Measurements from ENCODE around the gene HMCN2. TPM values are rescaled to one million over a fixed set of nuclear protein-coding genes. Genes with fewer than 3 reads are reported as not detected.

HMCN2 gene
- total RNA-seq, 2 experiments from 2014 or later = not detected

DNA sequence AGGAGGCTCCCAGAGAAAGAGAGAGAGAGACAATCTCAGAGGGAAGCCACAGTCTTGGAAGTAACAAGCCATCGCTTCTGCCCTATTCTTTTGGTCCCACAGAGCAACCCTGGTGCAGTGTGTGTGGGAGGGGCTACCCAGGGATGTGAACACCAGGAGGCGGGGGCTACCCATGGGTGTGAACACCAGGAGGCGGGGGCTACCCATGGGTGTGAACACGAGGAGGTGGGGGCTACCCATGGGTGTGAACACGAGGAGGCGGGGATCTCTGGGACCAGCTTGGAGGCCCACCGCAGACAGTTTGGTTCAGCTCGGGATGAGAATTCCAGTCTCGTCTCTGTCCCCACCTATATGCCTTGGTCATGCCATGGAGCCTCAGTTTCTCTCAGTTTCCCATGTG lies 44.9 kb downstream of the HMCN2 start:
- Histone ChIP-seq H3K4me3 (ENCODE audit: low read depth, low read length, poor library complexity, severe bottlenecking) (no peak overlapping the region), H2AFZ (ENCODE audit: low read length) (no peak overlapping the region), H3K9me2 (ENCODE audit: insufficient read depth, low read length) (no peaks in the 10 kb centered on the region), H3K27ac (ENCODE audit: low read depth, low read length, poor library complexity, severe bottlenecking) (no peak overlapping the region), H3K4me2 (ENCODE audit: low read length) (no peak overlapping the region), H4K20me1 (ENCODE audit: insufficient read depth, low read length) (no peaks in the 10 kb centered on the region), H3K9me3 (ENCODE audit: low read length) (no peaks in the 10 kb centered on the region), H3K36me3 (ENCODE audit: insufficient read depth, low read length) (no peaks in the 10 kb centered on the region), H3K4me1 (ENCODE audit: insufficient read depth, low read length, poor library complexity, severe bottlenecking) (no peaks in the 10 kb centered on the region), H3K79me2 (ENCODE audit: insufficient read depth, low read depth, low read length) (no peaks in the 10 kb centered on the region)
- no TSS peak for BruUV-seq (replicated peaks)
- CTCF ChIA-PET (ENCODE audit: unreplicated experiment) = no interaction called here
- DNase-seq (ENCODE audit: low spot score) = no peak
- TF ChIP-seq, protein P1, sequence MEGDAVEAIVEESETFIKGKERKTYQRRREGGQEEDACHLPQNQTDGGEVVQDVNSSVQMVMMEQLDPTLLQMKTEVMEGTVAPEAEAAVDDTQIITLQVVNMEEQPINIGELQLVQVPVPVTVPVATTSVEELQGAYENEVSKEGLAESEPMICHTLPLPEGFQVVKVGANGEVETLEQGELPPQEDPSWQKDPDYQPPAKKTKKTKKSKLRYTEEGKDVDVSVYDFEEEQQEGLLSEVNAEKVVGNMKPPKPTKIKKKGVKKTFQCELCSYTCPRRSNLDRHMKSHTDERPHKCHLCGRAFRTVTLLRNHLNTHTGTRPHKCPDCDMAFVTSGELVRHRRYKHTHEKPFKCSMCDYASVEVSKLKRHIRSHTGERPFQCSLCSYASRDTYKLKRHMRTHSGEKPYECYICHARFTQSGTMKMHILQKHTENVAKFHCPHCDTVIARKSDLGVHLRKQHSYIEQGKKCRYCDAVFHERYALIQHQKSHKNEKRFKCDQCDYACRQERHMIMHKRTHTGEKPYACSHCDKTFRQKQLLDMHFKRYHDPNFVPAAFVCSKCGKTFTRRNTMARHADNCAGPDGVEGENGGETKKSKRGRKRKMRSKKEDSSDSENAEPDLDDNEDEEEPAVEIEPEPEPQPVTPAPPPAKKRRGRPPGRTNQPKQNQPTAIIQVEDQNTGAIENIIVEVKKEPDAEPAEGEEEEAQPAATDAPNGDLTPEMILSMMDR (conservative IDR thresholded peaks at IDR 0.05; ENCODE audit: low read length) = no peak
- no peak for TF ChIP-seq EZH2phosphoT487 (IDR thresholded peaks at IDR 0.05; ENCODE audit: borderline replicate concordance, low read depth, low read length)
- intact Hi-C loops (cut with micrococcal nuclease; ENCODE audit: unreplicated experiment) = no loop called here
- POLR2A ChIA-PET = no interaction called here

DNA sequence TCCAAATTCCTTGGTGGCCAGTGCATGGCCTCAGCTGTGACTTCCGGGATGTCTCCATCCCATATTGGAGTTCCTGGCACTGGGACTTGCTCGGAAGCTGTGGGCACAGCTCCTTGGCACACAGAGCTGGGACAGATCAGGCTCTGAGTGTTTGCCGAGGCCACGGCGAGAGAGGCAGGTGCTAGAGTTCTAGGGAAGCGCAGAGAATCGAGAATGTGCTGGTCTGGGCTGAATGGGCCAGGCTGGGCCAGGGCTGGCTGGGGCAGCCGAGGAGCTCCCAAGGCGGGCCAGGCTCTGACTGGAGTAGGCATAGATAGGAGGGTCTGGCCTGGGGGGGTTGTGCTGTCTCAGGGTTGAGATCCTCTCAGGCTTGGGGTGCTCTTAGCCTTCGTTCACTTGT lies 45.4 kb downstream of the HMCN2 start:
- ChIA-PET POLR2A (no interaction called here), CTCF (ENCODE audit: unreplicated experiment) (no interaction called here)
- intact Hi-C loops (cut with micrococcal nuclease; ENCODE audit: unreplicated experiment) = no loop called here

DNA sequence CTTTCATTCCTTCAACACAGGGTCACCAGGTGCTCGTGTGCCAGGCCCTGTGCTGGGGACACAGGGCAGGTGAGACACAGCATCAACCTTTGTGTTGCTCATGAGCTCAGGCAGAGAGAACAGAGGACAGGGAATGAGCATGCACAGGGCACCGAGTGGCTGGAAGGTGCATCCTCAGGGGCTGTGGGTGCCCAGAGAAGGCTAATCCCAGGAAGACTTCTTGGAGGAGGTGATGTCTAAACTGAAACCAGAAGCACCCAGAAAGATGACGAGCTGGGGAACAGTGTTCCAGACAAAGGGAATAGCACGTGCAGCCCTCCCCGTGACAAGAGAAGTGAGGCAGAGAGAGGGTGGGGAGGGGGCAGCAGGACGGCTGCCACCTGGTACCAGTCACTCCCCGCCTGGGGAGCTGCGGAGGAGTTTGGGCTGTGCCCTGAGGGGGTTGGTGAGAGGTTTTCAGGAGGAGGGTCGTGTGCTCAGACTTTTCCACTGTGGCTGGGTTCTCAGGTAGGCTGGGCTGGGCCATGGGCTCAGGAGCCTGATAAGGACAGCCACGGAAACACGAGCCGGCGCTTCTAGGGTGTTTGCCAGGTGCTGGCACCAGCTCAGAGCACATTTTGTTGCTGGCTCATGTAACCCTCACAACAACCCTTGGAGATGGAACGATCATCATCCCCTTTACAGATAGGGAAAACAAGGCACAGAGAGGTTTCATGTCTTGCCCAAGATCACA lies 46.0 kb downstream of the HMCN2 start:
- Histone ChIP-seq H4K20me1 (ENCODE audit: insufficient read depth, low read length) (no peaks in the 10 kb centered on the region), H3K4me1 (ENCODE audit: insufficient read depth, low read length, poor library complexity, severe bottlenecking) (no peaks in the 10 kb centered on the region), H3K9me3 (ENCODE audit: low read length) (no peaks in the 10 kb centered on the region), H3K79me2 (ENCODE audit: insufficient read depth, low read depth, low read length) (no peaks in the 10 kb centered on the region), H3K4me2 (ENCODE audit: low read length) (no peak overlapping the region), H3K4me3 (ENCODE audit: low read depth, low read length, poor library complexity, severe bottlenecking) (no peak overlapping the region), H2AFZ (ENCODE audit: low read length) (no peak overlapping the region), H3K27ac (ENCODE audit: low read depth, low read length, poor library complexity, severe bottlenecking) (no peak overlapping the region), H3K9me2 (ENCODE audit: insufficient read depth, low read length) (no peaks in the 10 kb centered on the region), H3K36me3 (ENCODE audit: insufficient read depth, low read length) (no peaks in the 10 kb centered on the region)
- no TSS peak for BruUV-seq (replicated peaks)
- TF ChIP-seq, protein P1 (conservative IDR thresholded peaks at IDR 0.05; ENCODE audit: low read length) = no peak
- no peak for TF ChIP-seq EZH2phosphoT487 (IDR thresholded peaks at IDR 0.05; ENCODE audit: borderline replicate concordance, low read depth, low read length)
- ChIA-PET CTCF (ENCODE audit: unreplicated experiment) (no interaction called here), POLR2A (no interaction called here)
- no peak for DNase-seq (ENCODE audit: low spot score)
- intact Hi-C loops (cut with micrococcal nuclease; ENCODE audit: unreplicated experiment) = no loop called here

More for the DNA sequence above, 45.4 kb downstream of the HMCN2 start:
- Histone ChIP-seq H3K4me1 (ENCODE audit: insufficient read depth, low read length, poor library complexity, severe bottlenecking) (no peaks in the 10 kb centered on the region), H3K4me2 (ENCODE audit: low read length) (no peak overlapping the region), H3K4me3 (ENCODE audit: low read depth, low read length, poor library complexity, severe bottlenecking) (no peak overlapping the region), H3K36me3 (ENCODE audit: insufficient read depth, low read length) (no peaks in the 10 kb centered on the region), H4K20me1 (ENCODE audit: insufficient read depth, low read length) (no peaks in the 10 kb centered on the region), H3K79me2 (ENCODE audit: insufficient read depth, low read depth, low read length) (no peaks in the 10 kb centered on the region), H3K9me3 (ENCODE audit: low read length) (no peaks in the 10 kb centered on the region), H2AFZ (ENCODE audit: low read length) (no peak overlapping the region), H3K27ac (ENCODE audit: low read depth, low read length, poor library complexity, severe bottlenecking) (no peak overlapping the region), H3K9me2 (ENCODE audit: insufficient read depth, low read length) (no peaks in the 10 kb centered on the region)
- no peak for DNase-seq (ENCODE audit: low spot score)
- TF ChIP-seq, protein P1 (conservative IDR thresholded peaks at IDR 0.05; ENCODE audit: low read length) = no peak
- no peak for TF ChIP-seq EZH2phosphoT487 (IDR thresholded peaks at IDR 0.05; ENCODE audit: borderline replicate concordance, low read depth, low read length)
- BruUV-seq (replicated peaks) = no TSS peak

Measured in OCI-LY7 (cell line).